Neural cell (in vitro differentiated cells): ENCODE data around the gene PALD1. TPM values are rescaled to one million over a fixed set of nuclear protein-coding genes. Genes with fewer than 3 reads are reported as not detected.

Source experiments
- H2AFZ ChIP-seq: fragments of 200-600, 300-800 bp; sonication (generic), shearing (Covaris generic); 2 replicates; pipeline ENCODE4 v1.6.0; 2014; ENCODE audit warnings: low read depth, mild to moderate bottlenecking, antibody characterized with exemption, low read length, moderate library complexity
- H3F3A ChIP-seq: fragments of 200-600 bp; shearing (Covaris generic); 2 replicates; pipeline ENCODE4 v1.6.1; 2016; ENCODE audit warnings: mild to moderate bottlenecking, moderate library complexity, mixed read lengths, antibody characterized with exemption, low read length; ENCODE audit not compliant: insufficient read depth, poor library complexity, severe bottlenecking
- H3K27ac ChIP-seq: fragments of 200-600, 300-800 bp; sonication (generic), shearing (Covaris generic); 2 replicates; pipeline ENCODE4 v1.5.1; 2014; ENCODE audit warnings: mild to moderate bottlenecking, low read length, moderate library complexity
- H3K27me3 ChIP-seq: fragments of 300-800, 200-600 bp; sonication (generic), shearing (Covaris generic); 2 replicates; pipeline ENCODE4 v1.6.0; 2014; ENCODE audit warnings: mild to moderate bottlenecking, low read depth, low read length, moderate library complexity; ENCODE audit not compliant: insufficient read depth
- H3K36me3 ChIP-seq: fragments of 300-800, 200-600 bp; sonication (generic), shearing (Covaris generic); 2 replicates; pipeline ENCODE4 v1.5.1; 2014; ENCODE audit warnings: mild to moderate bottlenecking, antibody characterized with exemption, low read length, moderate library complexity; ENCODE audit not compliant: insufficient read depth
- H3K4me2 ChIP-seq: fragments of 300-800, 200-600 bp; sonication (generic), shearing (Covaris generic); 2 replicates; pipeline ENCODE4 v1.6.0; 2014; ENCODE audit warnings: mild to moderate bottlenecking, low read length
- H3K4me3 ChIP-seq: fragments of 300-800, 200-600 bp; sonication (generic), shearing (Covaris generic); 2 replicates; pipeline ENCODE4 v1.5.1; 2014; ENCODE audit warnings: mild to moderate bottlenecking, low read length, moderate library complexity
- H3K79me2 ChIP-seq: fragments of 200-600 bp; shearing (Covaris generic); replicated peaks from 2 replicates; pipeline ENCODE4 v1.6.0; 2014; ENCODE audit warnings: mild to moderate bottlenecking, low read length, moderate library complexity; ENCODE audit not compliant: insufficient read depth
- H3K9ac ChIP-seq: fragments of 300-800, 200-600 bp; sonication (generic), shearing (Covaris generic); 2 replicates; pipeline ENCODE4 v1.6.1; 2016; ENCODE audit warnings: mild to moderate bottlenecking, low read length, mixed read lengths
- H3K9me2 ChIP-seq: fragments of 200-600 bp; shearing (Covaris generic); 2 replicates; pipeline ENCODE4 v1.6.1; 2016; ENCODE audit warnings: mild to moderate bottlenecking, low read length, mixed read lengths; ENCODE audit not compliant: insufficient read depth
- H3K9me3 ChIP-seq: fragments of 200-600, 300-800 bp; sonication (generic), shearing (Covaris generic); 2 replicates; pipeline ENCODE4 v1.6.1; 2016; ENCODE audit warnings: mild to moderate bottlenecking, mixed run types, low read length, moderate library complexity, mixed read lengths
- H4K20me1 ChIP-seq: fragments of 200-600 bp; shearing (Covaris generic); 2 replicates; pipeline ENCODE4 v1.6.1; 2016; ENCODE audit warnings: mild to moderate bottlenecking, mixed run types; ENCODE audit not compliant: insufficient read depth
- EP300 ChIP-seq: fragments of 450-650 bp; conservative IDR thresholded peaks from 2 replicates; pipeline ENCODE4 v1.6.1; 2014; ENCODE audit warnings: antibody characterized with exemption, mild to moderate bottlenecking, moderate library complexity; ENCODE audit not compliant: poor library complexity, severe bottlenecking
- EZH2 ChIP-seq: fragments of 200-600, 300-800 bp; shearing (Covaris generic), sonication (generic); IDR thresholded peaks from 2 replicates; pipeline ENCODE4 v1.6.1; 2014; ENCODE audit warnings: antibody characterized with exemption, low read length, borderline replicate concordance, mild to moderate bottlenecking; ENCODE audit not compliant: insufficient read depth, poor library complexity, severe bottlenecking
- MXI1 ChIP-seq: fragments of 450-650 bp; conservative IDR thresholded peaks from 2 replicates; pipeline ENCODE4 v1.6.1; 2014; ENCODE audit warnings: antibody characterized with exemption, mild to moderate bottlenecking; ENCODE audit not compliant: poor library complexity, severe bottlenecking
- POLR2AphosphoS5 ChIP-seq: IDR thresholded peaks from 2 replicates; pipeline ENCODE4 v1.6.1; 2012
- RAD21 ChIP-seq: fragments of 450-650 bp; conservative IDR thresholded peaks from 2 replicates; pipeline ENCODE4 v1.6.1; 2014; ENCODE audit warnings: antibody characterized with exemption, mild to moderate bottlenecking, moderate library complexity
- REST ChIP-seq: IDR thresholded peaks from 2 replicates; pipeline ENCODE4 v1.6.1; 2012; ENCODE audit warnings: borderline replicate concordance
- SMC3 ChIP-seq: fragments of 450-650 bp; conservative IDR thresholded peaks from 2 replicates; pipeline ENCODE4 v1.6.1; 2014; ENCODE audit warnings: antibody characterized with exemption, mild to moderate bottlenecking, moderate library complexity; ENCODE audit not compliant: poor library complexity
- TAF1 ChIP-seq: IDR thresholded peaks from 2 replicates; pipeline ENCODE4 v1.6.1; 2012; ENCODE audit warnings: low read depth
- polyA plus RNA-seq: library from polyadenylated mRNA; depleted of rRNA; stranded (reverse); fragments of >200 nt; gene quantifications from 2 replicates; pipeline ENCODE4 v1.2.3, GENCODE V29; 2014
- TF ChIP-seq, protein P1 (sequence below): fragments of 450-650 bp; IDR thresholded peaks from 2 replicates; pipeline ENCODE4 v1.5.1; 2014; ENCODE audit warnings: antibody characterized with exemption, mild to moderate bottlenecking, moderate library complexity; ENCODE audit not compliant: poor library complexity, severe bottlenecking

PALD1 gene
- polyA plus RNA-seq, 1 donor from 2014 or later, result 1.1 TPM

DNA sequence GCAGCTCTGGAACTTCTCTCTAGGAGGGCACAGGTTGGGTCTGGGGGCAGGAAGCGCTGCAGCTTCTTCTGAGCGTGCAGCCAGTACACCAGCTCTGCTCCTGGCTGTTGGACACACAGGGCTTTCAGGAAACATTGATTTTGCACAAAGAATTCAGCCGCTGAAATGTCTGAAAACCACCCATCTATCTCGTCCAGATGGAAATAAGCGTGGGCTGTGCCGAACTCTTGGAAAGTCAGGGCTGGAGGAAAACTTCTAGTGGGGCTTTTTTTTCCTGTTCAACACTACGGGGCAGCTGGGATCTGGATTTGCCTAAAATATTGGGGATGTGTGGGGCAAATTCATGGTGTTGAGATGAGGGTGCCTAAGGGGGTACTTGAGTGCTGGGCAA lies 31.2 kb downstream of the PALD1 start:
- Histone ChIP-seq H3K9me2 (no peaks in the 10 kb centered on the region), H3K27me3 (no peaks in the 10 kb centered on the region), H3K9me3 (no peaks in the 10 kb centered on the region), H3K27ac (no peak overlapping the region), H3K79me2 (no peaks in the 10 kb centered on the region), H3F3A (no peaks in the 10 kb centered on the region), H3K9ac (no peak overlapping the region), H3K36me3 (no peaks in the 10 kb centered on the region), H3K4me2 (no peak overlapping the region), H3K4me3 (no peak overlapping the region), H2AFZ (no peak overlapping the region), H4K20me1 (no peaks in the 10 kb centered on the region)
- TF ChIP-seq SMC3 (no peak), RAD21 (no peak), EZH2 (no peak)
- TF ChIP-seq, protein P1, sequence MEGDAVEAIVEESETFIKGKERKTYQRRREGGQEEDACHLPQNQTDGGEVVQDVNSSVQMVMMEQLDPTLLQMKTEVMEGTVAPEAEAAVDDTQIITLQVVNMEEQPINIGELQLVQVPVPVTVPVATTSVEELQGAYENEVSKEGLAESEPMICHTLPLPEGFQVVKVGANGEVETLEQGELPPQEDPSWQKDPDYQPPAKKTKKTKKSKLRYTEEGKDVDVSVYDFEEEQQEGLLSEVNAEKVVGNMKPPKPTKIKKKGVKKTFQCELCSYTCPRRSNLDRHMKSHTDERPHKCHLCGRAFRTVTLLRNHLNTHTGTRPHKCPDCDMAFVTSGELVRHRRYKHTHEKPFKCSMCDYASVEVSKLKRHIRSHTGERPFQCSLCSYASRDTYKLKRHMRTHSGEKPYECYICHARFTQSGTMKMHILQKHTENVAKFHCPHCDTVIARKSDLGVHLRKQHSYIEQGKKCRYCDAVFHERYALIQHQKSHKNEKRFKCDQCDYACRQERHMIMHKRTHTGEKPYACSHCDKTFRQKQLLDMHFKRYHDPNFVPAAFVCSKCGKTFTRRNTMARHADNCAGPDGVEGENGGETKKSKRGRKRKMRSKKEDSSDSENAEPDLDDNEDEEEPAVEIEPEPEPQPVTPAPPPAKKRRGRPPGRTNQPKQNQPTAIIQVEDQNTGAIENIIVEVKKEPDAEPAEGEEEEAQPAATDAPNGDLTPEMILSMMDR, result no peak

GRCh38 chr10:70510453-70510852 lies 31.9 kb downstream of the PALD1 start:
- Histone ChIP-seq H3K9me2 (no peaks in the 10 kb centered on the region), H3K9me3 (no peaks in the 10 kb centered on the region), H4K20me1 (no peaks in the 10 kb centered on the region), H3K36me3 (no peaks in the 10 kb centered on the region), H3K79me2 (no peaks in the 10 kb centered on the region), H3K27me3 (no peaks in the 10 kb centered on the region), H3K4me3 (no peak overlapping the region), H3K9ac (no peak overlapping the region), H3K4me2 (no peak overlapping the region), H3F3A (no peaks in the 10 kb centered on the region), H2AFZ (no peak overlapping the region), H3K27ac (no peak overlapping the region)
- TF ChIP-seq, protein P1, result no peak
- no peak for TF ChIP-seq TAF1
- no peak for TF ChIP-seq EP300
- TF ChIP-seq EZH2, result no peak
- no peak for TF ChIP-seq POLR2AphosphoS5
- TF ChIP-seq SMC3, result no peak
- no peak for TF ChIP-seq RAD21
- TF ChIP-seq REST, result no peak
- TF ChIP-seq MXI1, result no peak
